Astrocyte of the spinal cord (primary cell): ENCODE measurements around the gene PER1.

Source experiments
- DNase-seq: peaks from one replicate; pipeline ENCODE4 v3.0.0; 2011; ENCODE audit warnings: low read depth, low spot score
- H3K4me3 ChIP-seq: 2 replicates; pipeline ENCODE4 v1.5.1; 2011; ENCODE audit warnings: low read depth, mild to moderate bottlenecking, low read length, moderate library complexity
- CTCF ChIP-seq: IDR thresholded peaks from 2 replicates; pipeline ENCODE4 v1.5.1; 2012; ENCODE audit warnings: low read depth, mild to moderate bottlenecking, low read length, inconsistent platforms
- in situ Hi-C: cut with HindIII; loops from 2 replicates; pipeline ENCODE4 v1.10.0; 2017; ENCODE audit warnings: low sequenced_read_pairs

Gene PER1

GRCh38 chr17:8126491-8127066 lies 25.6 kb downstream of the PER1 start:
- in situ Hi-C loops, result no loop called here
- H3K4me3 ChIP-seq, result peak overlapping the region; percentile 50
- TF ChIP-seq CTCF, result no peak
- DNase-seq, result peak; percentile 59

DNA sequence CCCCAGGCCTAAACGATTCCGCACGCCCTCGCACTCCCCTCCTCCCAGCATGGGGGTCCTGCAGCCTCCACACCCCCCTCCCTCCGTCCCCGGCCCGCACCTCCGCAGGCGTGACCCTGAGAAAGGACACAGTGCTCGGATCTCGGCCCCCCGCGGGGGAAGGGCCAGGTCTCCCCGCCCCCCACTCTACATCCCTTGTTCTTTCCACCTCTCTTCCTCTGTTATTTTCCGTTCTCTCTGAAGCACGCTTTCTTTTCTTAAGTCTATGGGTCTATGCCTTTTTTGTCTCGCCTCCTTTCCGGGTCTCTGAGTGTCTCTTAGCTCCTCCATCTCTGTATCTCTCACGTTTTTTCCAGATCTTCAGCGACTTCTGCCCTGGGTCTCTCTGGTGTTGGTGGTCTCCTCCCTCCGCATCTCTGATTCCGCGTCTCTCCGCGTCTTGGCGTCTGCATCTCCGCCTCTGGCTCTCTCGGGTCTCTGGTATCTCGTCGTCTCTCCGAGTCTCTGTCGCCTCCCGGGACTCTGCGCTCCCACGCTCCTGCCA lies 26.2 kb downstream of the PER1 start:
- in situ Hi-C loops, result no loop called here
- no peak for DNase-seq
- peak overlapping the region; percentile 50 for H3K4me3 ChIP-seq
- TF ChIP-seq CTCF, result no peak

GRCh38 chr17:8125154-8125946 lies 26.9 kb downstream of the PER1 start:
- no peak for TF ChIP-seq CTCF
- peak overlapping the region; percentile 50 for H3K4me3 ChIP-seq
- in situ Hi-C loops, result no loop called here
- DNase-seq, result peak; percentile 56

- no peak for DNase-seq
- in situ Hi-C loops, result no loop called here
- no peak for TF ChIP-seq CTCF
- peak overlapping the region; percentile 56 for H3K4me3 ChIP-seq
Observed at GRCh38 chr17:8124350-8125153, 27.7 kb downstream of the PER1 start.

- no peak for TF ChIP-seq CTCF
- in situ Hi-C loops, result no loop called here
- DNase-seq, result no peak
- H3K4me3 ChIP-seq, result peak within 1 kb of the TSS; percentile 56
Observed at GRCh38 chr17:8123695-8124349, 28.4 kb downstream of the PER1 start, which contains the start of gene HES7. Gene HES7 (minus strand): TSS chr17:8124106. CDS start chr17:8124084, 22 bp downstream.
